ENCODE measurements around the gene MARCO.

Gene MARCO

DNA sequence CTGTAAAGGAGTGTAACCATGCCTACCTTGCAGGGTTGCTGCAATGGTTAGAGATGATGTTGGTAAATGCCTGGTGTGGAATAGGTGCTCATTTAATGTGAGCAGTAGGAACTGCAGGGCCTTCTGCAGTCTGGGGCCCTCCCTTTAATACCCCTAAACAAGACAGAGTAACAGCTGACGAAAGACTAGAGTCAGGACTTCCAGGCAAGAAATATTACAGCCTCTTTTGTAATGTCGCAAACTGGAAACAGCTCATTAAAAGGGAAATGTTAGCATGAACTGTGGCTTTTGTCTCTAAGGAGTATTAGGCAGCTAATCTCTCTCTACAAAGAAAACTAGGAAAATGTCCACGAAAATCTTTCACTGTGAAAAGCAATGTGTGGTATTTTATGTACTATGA, 26.0 kb downstream of the MARCO start:
- Histone ChIP-seq H3K4me3 (ENCODE audit: low read length) (no peak overlapping the region), H3K36me3 (ENCODE audit: control insufficient read depth, low read depth, low read length) (no peaks in the 10 kb centered on the region), H3K27ac (ENCODE audit: low read length) (no peak overlapping the region), H3K27me3 (ENCODE audit: control insufficient read depth, insufficient read depth, low read length) (peaks cover 2% of the 10 kb centered on the region), H3K9me3 (ENCODE audit: control insufficient read depth, low read depth, low read length) (no peaks in the 10 kb centered on the region), H3K4me1 (ENCODE audit: control insufficient read depth, low read depth, low read length) (peaks cover 5% of the 10 kb centered on the region), H3K9ac (ENCODE audit: low read length) (no peak overlapping the region)

DNA sequence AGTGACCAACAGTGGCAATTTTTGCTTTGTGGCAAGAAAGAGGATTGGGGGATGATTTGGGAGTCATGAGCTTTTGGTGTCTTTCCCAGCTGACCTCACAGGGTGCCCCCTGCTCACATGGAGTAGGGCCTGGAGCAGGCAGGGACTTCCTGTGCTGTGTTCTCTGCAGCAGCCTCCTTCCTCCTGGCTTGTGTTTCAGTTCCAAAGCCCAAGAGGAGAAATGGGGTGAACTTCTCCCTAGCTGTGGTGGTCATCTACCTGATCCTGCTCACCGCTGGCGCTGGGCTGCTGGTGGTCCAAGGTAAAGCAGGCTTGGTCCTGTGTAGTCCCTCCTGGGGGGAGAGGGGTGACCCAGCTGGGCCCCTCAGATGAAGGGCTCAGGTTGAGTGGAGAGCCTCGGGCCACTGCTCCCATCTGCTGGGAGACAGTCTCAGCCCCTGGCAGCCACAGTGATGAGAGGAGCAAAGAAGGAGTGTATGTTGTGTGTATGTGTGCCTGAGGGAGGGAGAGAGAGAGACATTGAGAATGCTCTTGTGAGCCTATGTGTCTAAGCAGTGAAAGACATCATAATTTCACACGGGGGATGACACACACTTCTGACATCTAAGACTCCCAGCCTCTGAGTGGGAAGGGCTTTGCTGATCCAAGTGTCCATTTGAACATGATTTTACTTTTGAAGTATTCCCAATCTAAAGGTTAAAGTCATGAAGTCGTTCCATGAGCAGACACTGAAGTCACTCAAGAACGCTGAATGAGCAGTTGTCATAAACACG, 27.2 kb downstream of the MARCO start:
- peaks cover 5% of the 10 kb centered on the region for H3K4me1 ChIP-seq (ENCODE audit: control insufficient read depth, low read depth, low read length)
- H3K9me3 ChIP-seq (ENCODE audit: control insufficient read depth, low read depth, low read length): no peaks in the 10 kb centered on the region
- H3K4me3 ChIP-seq (ENCODE audit: low read length): no peak overlapping the region
- H3K27me3 ChIP-seq (ENCODE audit: control insufficient read depth, insufficient read depth, low read length): peaks cover 7% of the 10 kb centered on the region
- H3K36me3 ChIP-seq (ENCODE audit: control insufficient read depth, low read depth, low read length): no peaks in the 10 kb centered on the region
- H3K27ac ChIP-seq (ENCODE audit: low read length): no peak overlapping the region
- H3K9ac ChIP-seq (ENCODE audit: low read length): no peak overlapping the region

DNA sequence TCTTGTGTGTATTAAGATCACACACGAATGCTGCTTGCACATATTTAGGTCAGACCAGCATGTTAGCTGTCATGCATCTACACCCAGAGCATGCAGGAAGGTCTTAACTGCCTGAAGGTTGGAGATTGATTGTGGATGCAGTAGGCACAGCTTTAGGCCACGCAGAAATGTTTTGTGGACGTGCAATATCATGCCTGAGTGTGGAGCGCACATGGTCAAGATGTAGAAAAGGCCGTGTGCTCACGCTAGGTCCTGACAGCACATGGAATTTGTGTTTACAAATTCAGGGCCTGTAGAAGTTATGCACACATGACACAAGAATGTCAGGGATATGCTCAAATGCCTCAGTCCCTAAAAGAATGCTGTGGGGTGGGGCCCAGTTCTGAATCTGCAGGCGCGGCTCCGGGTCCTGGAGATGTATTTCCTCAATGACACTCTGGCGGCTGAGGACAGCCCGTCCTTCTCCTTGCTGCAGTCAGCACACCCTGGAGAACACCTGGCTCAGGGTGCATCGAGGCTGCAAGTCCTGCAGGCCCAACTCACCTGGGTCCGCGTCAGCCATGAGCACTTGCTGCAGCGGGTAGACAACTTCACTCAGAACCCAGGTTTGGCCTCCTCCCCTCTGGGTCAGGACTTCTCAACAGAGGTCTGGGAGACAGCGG, 27.9 kb downstream of the MARCO start:
- Histone ChIP-seq H3K4me3 (ENCODE audit: low read length) (no peak overlapping the region), H3K4me1 (ENCODE audit: control insufficient read depth, low read depth, low read length) (peaks cover 5% of the 10 kb centered on the region), H3K27ac (ENCODE audit: low read length) (no peak overlapping the region), H3K9me3 (ENCODE audit: control insufficient read depth, low read depth, low read length) (no peaks in the 10 kb centered on the region), H3K27me3 (ENCODE audit: control insufficient read depth, insufficient read depth, low read length) (peaks cover 13% of the 10 kb centered on the region), H3K9ac (ENCODE audit: low read length) (no peak overlapping the region), H3K36me3 (ENCODE audit: control insufficient read depth, low read depth, low read length) (no peaks in the 10 kb centered on the region)

DNA sequence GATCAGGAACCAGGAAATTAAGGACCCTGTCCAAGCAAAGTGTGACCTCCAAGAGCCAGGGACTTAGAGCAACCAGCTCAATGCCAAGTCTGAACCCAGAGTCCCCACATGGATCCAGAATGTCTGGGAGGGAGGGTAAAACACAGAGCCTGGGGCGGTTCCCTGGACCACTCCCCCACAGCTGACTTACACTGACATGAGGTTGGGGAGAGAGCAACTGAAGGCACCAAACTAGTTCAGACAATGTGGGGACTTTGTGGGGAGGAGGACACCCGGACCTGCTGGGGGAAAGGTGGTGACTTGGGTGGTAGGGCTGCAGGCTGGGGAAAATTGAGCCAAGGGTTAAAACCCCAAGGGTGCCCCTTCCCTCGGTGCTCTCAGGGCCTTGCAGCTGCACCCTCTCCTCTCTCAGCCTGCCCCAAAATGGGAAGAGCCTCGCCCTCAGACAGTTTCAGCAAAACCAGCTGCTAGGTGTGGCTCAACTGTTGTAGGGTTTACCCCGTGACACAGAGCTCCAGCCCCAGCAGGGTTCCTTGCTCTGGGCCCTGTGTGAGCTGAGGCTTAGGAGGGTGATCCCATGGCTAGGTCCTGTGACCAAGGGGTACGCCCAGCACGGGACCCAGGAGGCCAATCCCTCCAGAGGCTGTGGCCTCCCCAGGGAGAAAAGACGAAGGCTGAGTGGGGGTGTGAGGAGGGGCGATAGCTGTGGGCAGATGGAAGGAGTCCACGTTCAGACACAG, 28.6 kb downstream of the MARCO start:
- Histone ChIP-seq H3K27ac (ENCODE audit: low read length) (no peak overlapping the region), H3K36me3 (ENCODE audit: control insufficient read depth, low read depth, low read length) (no peaks in the 10 kb centered on the region), H3K9me3 (ENCODE audit: control insufficient read depth, low read depth, low read length) (no peaks in the 10 kb centered on the region), H3K4me1 (ENCODE audit: control insufficient read depth, low read depth, low read length) (peaks cover 5% of the 10 kb centered on the region), H3K4me3 (ENCODE audit: low read length) (no peak overlapping the region), H3K27me3 (ENCODE audit: control insufficient read depth, insufficient read depth, low read length) (peaks cover 18% of the 10 kb centered on the region), H3K9ac (ENCODE audit: low read length) (no peak overlapping the region)

DNA sequence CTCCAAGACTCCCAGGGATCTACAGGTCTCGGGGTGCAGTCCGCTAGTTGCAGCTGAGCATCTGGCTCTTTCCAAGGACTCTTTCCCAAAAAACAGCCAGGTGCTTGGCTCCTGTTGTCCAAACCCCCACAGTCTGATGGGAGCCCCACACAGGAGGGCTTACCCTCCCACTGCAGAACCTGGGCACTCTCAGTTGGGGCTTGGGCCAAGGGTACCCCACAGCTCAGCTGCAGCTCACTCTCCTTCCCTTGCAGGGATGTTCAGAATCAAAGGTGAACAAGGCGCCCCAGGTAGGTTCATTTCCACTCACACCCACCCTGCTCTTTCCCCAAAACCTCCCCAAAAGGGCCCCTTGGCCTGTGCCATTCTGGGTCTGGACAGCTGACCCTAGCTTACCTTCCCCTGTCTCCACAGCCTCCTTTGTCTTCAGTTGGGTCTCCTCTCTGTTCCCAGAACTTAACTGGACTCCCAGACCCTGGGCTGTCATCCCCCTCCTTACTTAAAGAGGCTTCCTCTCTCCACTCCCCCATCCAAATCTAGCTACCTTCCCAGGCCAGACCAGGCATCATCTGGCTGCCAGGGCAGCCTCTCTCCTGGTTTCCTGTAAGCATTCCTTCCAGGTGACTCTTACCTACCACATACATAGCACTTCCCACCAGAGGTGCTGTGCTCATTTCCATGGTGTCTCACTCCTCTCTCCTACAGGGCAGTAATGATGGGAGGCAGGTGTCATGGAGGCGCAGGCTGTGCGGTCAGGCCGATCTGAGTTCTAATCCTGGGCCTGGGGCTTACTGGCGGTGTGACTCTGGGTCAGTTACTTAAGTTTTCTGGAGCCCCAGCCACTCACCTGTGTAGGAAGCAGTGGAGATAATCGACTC, 29.5 kb downstream of the MARCO start:
- Histone ChIP-seq H3K4me1 (ENCODE audit: control insufficient read depth, low read depth, low read length) (peaks cover 5% of the 10 kb centered on the region), H3K4me3 (ENCODE audit: low read length) (no peak overlapping the region), H3K27me3 (ENCODE audit: control insufficient read depth, insufficient read depth, low read length) (peaks cover 26% of the 10 kb centered on the region), H3K9me3 (ENCODE audit: control insufficient read depth, low read depth, low read length) (no peaks in the 10 kb centered on the region), H3K36me3 (ENCODE audit: control insufficient read depth, low read depth, low read length) (no peaks in the 10 kb centered on the region), H3K9ac (ENCODE audit: low read length) (no peak overlapping the region), H3K27ac (ENCODE audit: low read length) (no peak overlapping the region)

DNA sequence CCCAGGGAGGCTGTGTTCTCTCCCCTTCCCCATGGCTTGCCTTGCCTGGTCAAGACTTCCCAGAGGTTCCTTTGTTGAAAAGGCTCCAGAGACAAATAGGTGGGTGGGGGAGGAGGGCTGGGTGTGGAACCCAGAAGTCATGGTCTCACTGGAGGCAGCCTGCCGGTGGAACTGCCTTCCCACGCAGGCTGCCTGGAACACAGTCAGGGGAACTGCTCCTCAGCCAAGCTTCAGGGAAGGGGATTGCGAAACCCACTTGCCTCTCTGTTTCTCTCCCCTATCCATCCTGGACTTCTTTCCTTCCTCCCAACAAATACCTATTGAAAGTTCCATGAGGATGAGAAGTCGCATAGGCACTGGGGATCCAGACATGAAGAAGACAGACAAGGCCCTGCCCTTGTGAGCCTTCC, 31.6 kb downstream of the MARCO start:
- H3K36me3 ChIP-seq (ENCODE audit: control insufficient read depth, low read depth, low read length): no peaks in the 10 kb centered on the region
- H3K9ac ChIP-seq (ENCODE audit: low read length): no peak overlapping the region
- H3K4me3 ChIP-seq (ENCODE audit: low read length): no peak overlapping the region
- no peaks in the 10 kb centered on the region for H3K4me1 ChIP-seq (ENCODE audit: control insufficient read depth, low read depth, low read length)
- H3K9me3 ChIP-seq (ENCODE audit: control insufficient read depth, low read depth, low read length): no peaks in the 10 kb centered on the region
- peaks cover 29% of the 10 kb centered on the region for H3K27me3 ChIP-seq (ENCODE audit: control insufficient read depth, insufficient read depth, low read length)
- no peak overlapping the region for H3K27ac ChIP-seq (ENCODE audit: low read length)

DNA sequence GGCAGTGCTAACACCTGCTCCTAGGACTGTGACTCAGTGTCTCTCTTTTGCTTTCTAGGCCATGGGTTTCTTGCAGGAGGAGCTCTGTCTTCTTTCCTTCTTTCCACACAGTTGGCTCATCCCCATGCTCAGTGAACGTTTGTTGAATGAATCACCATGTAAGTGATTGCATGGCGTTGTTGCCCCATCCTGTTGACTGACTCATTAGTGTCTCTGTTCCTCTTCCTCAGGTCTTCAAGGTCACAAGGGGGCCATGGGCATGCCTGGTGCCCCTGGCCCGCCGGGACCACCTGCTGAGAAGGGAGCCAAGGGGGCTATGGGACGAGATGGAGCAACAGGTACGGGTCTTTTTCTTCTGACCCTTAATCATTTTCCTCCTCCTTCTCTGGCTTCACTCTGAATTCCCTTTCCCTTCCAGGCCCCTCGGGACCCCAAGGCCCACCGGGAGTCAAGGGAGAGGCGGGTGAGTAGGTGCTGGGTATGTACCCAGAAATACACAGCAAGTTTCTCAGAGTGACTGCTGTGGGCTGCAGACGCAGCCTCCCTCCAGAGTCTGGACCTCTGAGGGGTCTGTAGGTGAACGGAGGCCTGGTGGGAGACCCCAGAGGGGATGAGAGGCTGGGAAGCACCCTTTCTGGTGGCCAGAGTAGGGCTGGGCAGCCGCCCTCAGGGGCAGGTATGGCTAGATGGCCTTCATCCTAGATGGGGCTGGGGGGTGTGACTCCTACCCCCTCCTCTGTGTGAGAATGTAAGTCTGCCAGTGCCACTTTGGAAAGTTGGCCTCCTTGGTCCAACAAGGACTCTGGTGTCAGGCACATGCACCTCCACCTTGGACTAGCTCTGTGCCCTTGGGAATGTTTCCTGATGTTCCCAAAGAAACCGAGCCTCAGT, 32.4 kb downstream of the MARCO start:
- Histone ChIP-seq H3K9ac (ENCODE audit: low read length) (no peak overlapping the region), H3K27ac (ENCODE audit: low read length) (no peak overlapping the region), H3K9me3 (ENCODE audit: control insufficient read depth, low read depth, low read length) (no peaks in the 10 kb centered on the region), H3K36me3 (ENCODE audit: control insufficient read depth, low read depth, low read length) (no peaks in the 10 kb centered on the region), H3K4me3 (ENCODE audit: low read length) (no peak overlapping the region), H3K27me3 (ENCODE audit: control insufficient read depth, insufficient read depth, low read length) (peaks cover 29% of the 10 kb centered on the region), H3K4me1 (ENCODE audit: control insufficient read depth, low read depth, low read length) (no peaks in the 10 kb centered on the region)

DNA sequence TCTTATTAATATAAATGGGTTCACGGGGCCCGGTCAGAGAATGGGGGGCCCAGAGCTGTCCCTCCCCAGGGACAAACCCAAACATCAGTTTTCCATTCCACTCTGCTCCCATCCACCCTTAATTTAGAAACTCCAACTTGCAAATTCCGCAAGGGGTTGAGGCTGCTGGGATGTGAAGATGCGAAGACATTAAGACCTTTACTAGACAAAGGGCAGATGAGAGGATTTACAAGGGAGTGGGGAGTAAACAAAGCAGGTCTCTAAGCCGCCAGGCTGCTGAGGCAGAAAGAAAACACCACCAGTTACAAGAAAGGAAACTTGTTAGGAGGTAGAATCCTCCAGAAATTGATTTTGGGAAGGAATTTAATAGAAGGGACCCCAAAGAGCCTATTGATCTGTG, 33.1 kb downstream of the MARCO start:
- H3K27ac ChIP-seq (ENCODE audit: low read length): no peak overlapping the region
- H3K9ac ChIP-seq (ENCODE audit: low read length): no peak overlapping the region
- H3K36me3 ChIP-seq (ENCODE audit: control insufficient read depth, low read depth, low read length): no peaks in the 10 kb centered on the region
- peaks cover 29% of the 10 kb centered on the region for H3K27me3 ChIP-seq (ENCODE audit: control insufficient read depth, insufficient read depth, low read length)
- no peaks in the 10 kb centered on the region for H3K4me1 ChIP-seq (ENCODE audit: control insufficient read depth, low read depth, low read length)
- H3K4me3 ChIP-seq (ENCODE audit: low read length): no peak overlapping the region
- H3K9me3 ChIP-seq (ENCODE audit: control insufficient read depth, low read depth, low read length): no peaks in the 10 kb centered on the region

DNA sequence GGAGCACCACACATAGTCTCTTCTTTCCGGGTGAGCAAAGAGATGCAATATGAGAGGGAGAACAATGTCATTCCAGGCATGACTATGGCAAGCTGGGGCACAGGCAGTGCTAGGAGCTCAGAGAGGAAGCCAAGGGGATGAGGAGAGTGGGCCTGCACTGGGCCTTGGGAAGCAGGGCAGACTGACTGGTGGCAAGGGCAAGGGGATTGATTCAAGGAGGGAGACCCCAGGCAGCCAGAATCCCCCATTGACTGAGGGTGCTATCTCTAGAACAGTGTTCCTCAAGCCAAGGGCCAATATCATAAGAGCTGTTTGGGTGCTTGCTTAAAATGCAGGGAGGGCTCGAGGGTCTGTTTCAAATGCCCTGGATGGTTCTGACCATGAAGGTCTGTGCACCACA, 36.1 kb downstream of the MARCO start:
- H3K27ac ChIP-seq (ENCODE audit: low read length): no peak overlapping the region
- no peaks in the 10 kb centered on the region for H3K36me3 ChIP-seq (ENCODE audit: control insufficient read depth, low read depth, low read length)
- H3K27me3 ChIP-seq (ENCODE audit: control insufficient read depth, insufficient read depth, low read length): peaks cover 27% of the 10 kb centered on the region
- H3K9ac ChIP-seq (ENCODE audit: low read length): no peak overlapping the region
- H3K4me3 ChIP-seq (ENCODE audit: low read length): no peak overlapping the region
- no peaks in the 10 kb centered on the region for H3K9me3 ChIP-seq (ENCODE audit: control insufficient read depth, low read depth, low read length)
- no peaks in the 10 kb centered on the region for H3K4me1 ChIP-seq (ENCODE audit: control insufficient read depth, low read depth, low read length)

DNA sequence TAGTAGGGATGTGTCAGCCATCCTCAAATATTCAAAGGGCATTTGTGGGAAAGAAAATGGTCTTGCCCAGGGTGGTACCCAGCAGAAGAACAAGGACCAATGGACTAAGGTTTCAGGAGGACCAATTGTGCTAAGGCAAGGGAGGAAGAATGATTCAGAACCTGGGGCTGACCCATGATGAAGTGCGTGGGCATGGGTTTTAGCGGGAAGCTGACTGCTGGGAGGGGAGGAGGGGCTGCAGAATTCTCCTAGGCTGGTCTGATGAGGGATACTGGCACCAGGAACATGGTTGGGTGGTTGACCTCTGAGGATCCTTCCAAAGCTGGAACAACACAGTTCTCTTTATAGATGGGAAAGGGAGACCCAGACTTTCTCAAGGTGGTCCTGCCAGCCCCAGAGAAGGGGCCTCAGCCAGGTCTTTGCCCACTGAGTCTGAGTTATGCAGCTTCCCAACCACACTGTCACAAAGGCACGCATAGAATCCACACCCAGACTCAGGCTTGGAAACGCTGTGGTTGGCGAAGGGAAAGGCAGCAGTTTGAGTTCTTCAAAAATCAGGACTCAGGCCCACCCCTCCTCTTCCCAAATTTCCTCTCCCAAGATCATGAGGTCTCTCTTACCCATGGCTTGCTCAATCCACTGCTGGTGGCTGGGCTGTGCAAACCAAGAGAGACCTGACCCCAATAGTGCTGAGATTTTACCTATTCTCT, 37.3 kb downstream of the MARCO start:
- Histone ChIP-seq H3K27me3 (ENCODE audit: control insufficient read depth, insufficient read depth, low read length) (peaks cover 21% of the 10 kb centered on the region), H3K4me1 (ENCODE audit: control insufficient read depth, low read depth, low read length) (no peaks in the 10 kb centered on the region), H3K27ac (ENCODE audit: low read length) (no peak overlapping the region), H3K4me3 (ENCODE audit: low read length) (no peak overlapping the region), H3K9me3 (ENCODE audit: control insufficient read depth, low read depth, low read length) (no peaks in the 10 kb centered on the region), H3K36me3 (ENCODE audit: control insufficient read depth, low read depth, low read length) (no peaks in the 10 kb centered on the region), H3K9ac (ENCODE audit: low read length) (no peak overlapping the region)
